ENCODE measurements around the gene CELSR3. TPM values are rescaled to one million over a fixed set of nuclear protein-coding genes. Genes with fewer than 3 reads are reported as not detected.
A peak's percentile ranks its signal among the peaks of the same experiment; 100 is the strongest.

Gene CELSR3
- total and polyA plus RNA-seq, 4 donors, result 6.0 to 26.1 (median 18.0) TPM

GRCh38 chr3:48688032-48688736 is 25.5 kb upstream of the CELSR3 start:
- Histone ChIP-seq H3K27ac (ENCODE audit: low read depth, low read length) (no peak overlapping the region), H3K36me3 (ENCODE audit: control insufficient read depth, insufficient read depth, low read length) (peaks cover 70% of the 10 kb centered on the region), H3K4me1 (ENCODE audit: control insufficient read depth, insufficient read depth, low read length) (peaks cover 27% of the 10 kb centered on the region), H3K4me3 (ENCODE audit: low read depth, low read length) (no peak overlapping the region), H3K9me3 (ENCODE audit: control insufficient read depth, insufficient read depth, low read length) (no peaks in the 10 kb centered on the region), H3K27me3 (ENCODE audit: control insufficient read depth, insufficient read depth, low read length) (no peaks in the 10 kb centered on the region)
- no peak for DNase-seq (ENCODE audit: low read depth in 4 of 6, low spot score in 6 of 6)
- WGBS (ENCODE audit: insufficient coverage), result 89% methylated on average over 18 of the region's 18 CpGs

- Histone ChIP-seq H3K27ac (ENCODE audit: low read depth, low read length) (no peak overlapping the region), H3K27me3 (ENCODE audit: control insufficient read depth, insufficient read depth, low read length) (no peaks in the 10 kb centered on the region), H3K4me3 (ENCODE audit: low read depth, low read length) (no peak overlapping the region), H3K9me3 (ENCODE audit: control insufficient read depth, insufficient read depth, low read length) (no peaks in the 10 kb centered on the region), H3K36me3 (ENCODE audit: control insufficient read depth, insufficient read depth, low read length) (peaks cover 69% of the 10 kb centered on the region), H3K4me1 (ENCODE audit: control insufficient read depth, insufficient read depth, low read length) (peaks cover 32% of the 10 kb centered on the region)
- 64% methylated on average over 2 of the region's 3 CpGs for WGBS (ENCODE audit: insufficient coverage)
- DNase-seq (ENCODE audit: low read depth in 4 of 6, low spot score in 6 of 6), result no peak
These were observed 24.6 kb upstream of the CELSR3 start for GRCh38 chr3:48687220-48687678.

- Histone ChIP-seq H3K9me3 (ENCODE audit: control insufficient read depth, insufficient read depth, low read length) (no peaks in the 10 kb centered on the region), H3K27me3 (ENCODE audit: control insufficient read depth, insufficient read depth, low read length) (no peaks in the 10 kb centered on the region), H3K4me1 (ENCODE audit: control insufficient read depth, insufficient read depth, low read length) (peaks cover 32% of the 10 kb centered on the region), H3K27ac (ENCODE audit: low read depth, low read length) (no peak overlapping the region), H3K4me3 (ENCODE audit: low read depth, low read length) (peak overlapping the region; percentile 79), H3K36me3 (ENCODE audit: control insufficient read depth, insufficient read depth, low read length) (peaks cover 69% of the 10 kb centered on the region)
- DNase-seq (ENCODE audit: low read depth in 4 of 6, low spot score in 6 of 6), result no peak
- 54% methylated on average over 3 of the region's 10 CpGs for WGBS (ENCODE audit: insufficient coverage)
These were observed 24.0 kb upstream of the CELSR3 start for GRCh38 chr3:48686538-48687219.

GRCh38 chr3:48685603-48686511 is 23.2 kb upstream of the CELSR3 start, which contains the start of gene NCKIPSD:
Gene NCKIPSD, minus strand, starts transcription at chr3:48685915. Its CDS starts 108 bp downstream, at chr3:48685807.
- H3K4me3 ChIP-seq (ENCODE audit: low read depth, low read length), result peak within 1 kb of the TSS; percentile 79
- H3K36me3 ChIP-seq (ENCODE audit: control insufficient read depth, insufficient read depth, low read length), result peaks cover 70% of the 10 kb centered on the region
- WGBS (ENCODE audit: insufficient coverage), result under 1% methylated on average over 94 of the region's 97 CpGs
- no peaks in the 10 kb centered on the region for H3K9me3 ChIP-seq (ENCODE audit: control insufficient read depth, insufficient read depth, low read length)
- peak within 1 kb of the TSS; percentile 84 for H3K27ac ChIP-seq (ENCODE audit: low read depth, low read length)
- H3K27me3 ChIP-seq (ENCODE audit: control insufficient read depth, insufficient read depth, low read length), result no peaks in the 10 kb centered on the region
- peaks cover 32% of the 10 kb centered on the region for H3K4me1 ChIP-seq (ENCODE audit: control insufficient read depth, insufficient read depth, low read length)
- DNase-seq (ENCODE audit: low read depth in 4 of 6, low spot score in 6 of 6), result peak in 4 of 6 donors; percentile 80 to 96 (median 91)

- Histone ChIP-seq H3K36me3 (ENCODE audit: control insufficient read depth, insufficient read depth, low read length) (peaks cover 70% of the 10 kb centered on the region), H3K27ac (ENCODE audit: low read depth, low read length) (no peak overlapping the region), H3K9me3 (ENCODE audit: control insufficient read depth, insufficient read depth, low read length) (no peaks in the 10 kb centered on the region), H3K27me3 (ENCODE audit: control insufficient read depth, insufficient read depth, low read length) (no peaks in the 10 kb centered on the region), H3K4me3 (ENCODE audit: low read depth, low read length) (peak overlapping the region; percentile 79), H3K4me1 (ENCODE audit: control insufficient read depth, insufficient read depth, low read length) (peaks cover 32% of the 10 kb centered on the region)
- 3% methylated on average over 13 of the region's 13 CpGs for WGBS (ENCODE audit: insufficient coverage)
- DNase-seq (ENCODE audit: low read depth in 4 of 6, low spot score in 6 of 6), result no peak
These were observed 22.6 kb upstream of the CELSR3 start for GRCh38 chr3:48685293-48685602.

- peaks cover 32% of the 10 kb centered on the region for H3K4me1 ChIP-seq (ENCODE audit: control insufficient read depth, insufficient read depth, low read length)
- H3K27ac ChIP-seq (ENCODE audit: low read depth, low read length), result peak overlapping the region; percentile 33
- H3K9me3 ChIP-seq (ENCODE audit: control insufficient read depth, insufficient read depth, low read length), result no peaks in the 10 kb centered on the region
- 79% methylated on average over 6 of the region's 7 CpGs for WGBS (ENCODE audit: insufficient coverage)
- no peaks in the 10 kb centered on the region for H3K27me3 ChIP-seq (ENCODE audit: control insufficient read depth, insufficient read depth, low read length)
- H3K4me3 ChIP-seq (ENCODE audit: low read depth, low read length), result peak overlapping the region; percentile 79
- H3K36me3 ChIP-seq (ENCODE audit: control insufficient read depth, insufficient read depth, low read length), result peaks cover 70% of the 10 kb centered on the region
- no peak for DNase-seq (ENCODE audit: low read depth in 4 of 6, low spot score in 6 of 6)
These were observed 21.9 kb upstream of the CELSR3 start for GRCh38 chr3:48684480-48685143.

- Histone ChIP-seq H3K4me1 (ENCODE audit: control insufficient read depth, insufficient read depth, low read length) (peaks cover 32% of the 10 kb centered on the region), H3K36me3 (ENCODE audit: control insufficient read depth, insufficient read depth, low read length) (peaks cover 70% of the 10 kb centered on the region), H3K9me3 (ENCODE audit: control insufficient read depth, insufficient read depth, low read length) (no peaks in the 10 kb centered on the region), H3K27me3 (ENCODE audit: control insufficient read depth, insufficient read depth, low read length) (no peaks in the 10 kb centered on the region), H3K4me3 (ENCODE audit: low read depth, low read length) (no peak overlapping the region), H3K27ac (ENCODE audit: low read depth, low read length) (no peak overlapping the region)
- 73% methylated on average over 6 of the region's 8 CpGs for WGBS (ENCODE audit: insufficient coverage)
- DNase-seq (ENCODE audit: low read depth in 4 of 6, low spot score in 6 of 6), result no peak
These were observed 21.3 kb upstream of the CELSR3 start for GRCh38 chr3:48684054-48684349.

- Histone ChIP-seq H3K9me3 (ENCODE audit: control insufficient read depth, insufficient read depth, low read length) (no peaks in the 10 kb centered on the region), H3K27ac (ENCODE audit: low read depth, low read length) (no peak overlapping the region), H3K4me3 (ENCODE audit: low read depth, low read length) (no peak overlapping the region), H3K4me1 (ENCODE audit: control insufficient read depth, insufficient read depth, low read length) (peaks cover 32% of the 10 kb centered on the region), H3K36me3 (ENCODE audit: control insufficient read depth, insufficient read depth, low read length) (peaks cover 70% of the 10 kb centered on the region), H3K27me3 (ENCODE audit: control insufficient read depth, insufficient read depth, low read length) (no peaks in the 10 kb centered on the region)
- WGBS (ENCODE audit: insufficient coverage), result 99% methylated on average over 9 of the region's 9 CpGs
- no peak for DNase-seq (ENCODE audit: low read depth in 4 of 6, low spot score in 6 of 6)
These were observed 20.1 kb upstream of the CELSR3 start for GRCh38 chr3:48682786-48683185.

GRCh38 chr3:48681974-48682610 is 19.4 kb upstream of the CELSR3 start:
- WGBS (ENCODE audit: insufficient coverage), result 97% methylated on average over 13 of the region's 17 CpGs
- Histone ChIP-seq H3K4me1 (ENCODE audit: control insufficient read depth, insufficient read depth, low read length) (peaks cover 32% of the 10 kb centered on the region), H3K27me3 (ENCODE audit: control insufficient read depth, insufficient read depth, low read length) (no peaks in the 10 kb centered on the region), H3K9me3 (ENCODE audit: control insufficient read depth, insufficient read depth, low read length) (no peaks in the 10 kb centered on the region), H3K36me3 (ENCODE audit: control insufficient read depth, insufficient read depth, low read length) (peaks cover 69% of the 10 kb centered on the region), H3K27ac (ENCODE audit: low read depth, low read length) (no peak overlapping the region), H3K4me3 (ENCODE audit: low read depth, low read length) (no peak overlapping the region)
- DNase-seq (ENCODE audit: low read depth in 4 of 6, low spot score in 6 of 6), result no peak

Measured in spinal cord (tissue), 10 donors.